HG03439 (cell line): ENCODE results near the gene MATCAP1.

Source experiments
- ATAC-seq: cut with Tn5 transposase; IDR thresholded peaks from one replicate; pipeline ENCODE4 v1.9.1; 2021; ENCODE audit warnings: mild to moderate bottlenecking, moderate library complexity; ENCODE audit not compliant: unreplicated experiment

Gene MATCAP1

GRCh38 chr16:67174706-67175231 lies 9.0 kb downstream of the MATCAP1 start:
- no peak for ATAC-seq

GRCh38 chr16:67173808-67174705 lies 9.7 kb downstream of the MATCAP1 start:
- peak; percentile 43 for ATAC-seq

GRCh38 chr16:67173323-67173722 lies 10.4 kb downstream of the MATCAP1 start:
- no peak for ATAC-seq

GRCh38 chr16:67170949-67171649 lies 12.7 kb downstream of the MATCAP1 start:
- no peak for ATAC-seq

GRCh38 chr16:67170168-67170948 lies 13.4 kb downstream of the MATCAP1 start, which contains the start of gene NOL3:
Gene NOL3 (plus strand): TSS chr16:67170538.
- ATAC-seq, result peak; percentile 45

GRCh38 chr16:67169642-67170167 lies 14.1 kb downstream of the MATCAP1 start:
- ATAC-seq, result no peak

GRCh38 chr16:67169011-67169451 lies 14.7 kb downstream of the MATCAP1 start:
- ATAC-seq, result no peak

- no peak for ATAC-seq
Observed at GRCh38 chr16:67167588-67167987, 16.2 kb downstream of the MATCAP1 start.

- ATAC-seq, result no peak
Observed at GRCh38 chr16:67166598-67167168, 17.1 kb downstream of the MATCAP1 start.

GRCh38 chr16:67166110-67166547 lies 17.6 kb downstream of the MATCAP1 start:
- ATAC-seq, result no peak

- no peak for ATAC-seq
Observed at GRCh38 chr16:67165121-67166078, 18.4 kb downstream of the MATCAP1 start.

GRCh38 chr16:67164599-67165061 lies 19.1 kb downstream of the MATCAP1 start, which contains the start of gene HSF4:
Gene HSF4 (plus strand): TSS chr16:67164745. CDS start chr16:67164812, 67 bp downstream.
- no peak for ATAC-seq

GRCh38 chr16:67163999-67164558 lies 19.7 kb downstream of the MATCAP1 start:
- no peak for ATAC-seq

- ATAC-seq, result no peak
Observed at GRCh38 chr16:67163164-67163998, 20.4 kb downstream of the MATCAP1 start.

- ATAC-seq, result no peak
Observed at GRCh38 chr16:67162506-67163163, 21.1 kb downstream of the MATCAP1 start.

GRCh38 chr16:67161595-67162058 lies 22.1 kb downstream of the MATCAP1 start:
- no peak for ATAC-seq
